ENCODE measurements around the gene STAT5B.
"Not testable (repeated sequence)": the region's sequence is repeated elsewhere in the genome, so short reads cannot be mapped to it uniquely, and the experiment has no call there.

STAT5B gene
- total RNA-seq: 475 to 532 (median 517) reads per million in 4 experiments

DNA sequence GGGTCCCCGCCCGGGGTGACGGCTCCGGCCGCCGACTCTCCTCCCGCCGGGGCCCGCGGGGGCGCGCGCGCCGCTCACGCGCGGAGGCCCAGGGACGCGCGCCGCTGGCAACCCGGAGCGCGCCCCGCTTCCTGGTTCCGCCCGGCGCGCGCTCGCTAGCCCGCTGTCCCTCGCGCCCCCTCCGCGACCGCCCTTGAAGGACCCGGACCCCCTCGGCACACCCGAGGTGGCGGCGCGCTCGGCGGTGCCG is at the start of gene STAT5B:
STAT5B (minus strand) TSS at position 33 of the 250 bp plus-strand sequence. CDS start 44,264 bp downstream, outside the sequence.
- peak; percentile 35 for DNase-seq

DNA sequence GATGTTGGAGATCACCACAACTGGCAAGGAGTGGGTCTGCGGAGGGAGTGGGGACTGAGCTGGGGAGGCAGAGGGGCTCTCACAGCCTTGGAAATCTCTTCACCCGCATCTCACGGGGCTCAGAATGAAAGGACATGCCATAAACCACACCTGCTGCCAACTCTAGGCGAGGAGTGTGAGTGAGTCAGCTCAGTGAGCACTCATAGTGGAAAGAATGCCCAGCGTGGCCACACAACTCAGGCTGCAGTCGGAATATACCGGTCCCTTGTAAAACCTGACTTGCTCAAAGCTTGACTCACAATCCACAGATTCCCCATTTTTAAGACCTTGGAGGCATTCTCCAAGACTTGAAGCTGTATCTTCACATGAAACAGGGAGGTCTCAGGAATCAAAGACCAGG is 48.8 kb upstream of the STAT5B start:
- no peak for DNase-seq

DNA sequence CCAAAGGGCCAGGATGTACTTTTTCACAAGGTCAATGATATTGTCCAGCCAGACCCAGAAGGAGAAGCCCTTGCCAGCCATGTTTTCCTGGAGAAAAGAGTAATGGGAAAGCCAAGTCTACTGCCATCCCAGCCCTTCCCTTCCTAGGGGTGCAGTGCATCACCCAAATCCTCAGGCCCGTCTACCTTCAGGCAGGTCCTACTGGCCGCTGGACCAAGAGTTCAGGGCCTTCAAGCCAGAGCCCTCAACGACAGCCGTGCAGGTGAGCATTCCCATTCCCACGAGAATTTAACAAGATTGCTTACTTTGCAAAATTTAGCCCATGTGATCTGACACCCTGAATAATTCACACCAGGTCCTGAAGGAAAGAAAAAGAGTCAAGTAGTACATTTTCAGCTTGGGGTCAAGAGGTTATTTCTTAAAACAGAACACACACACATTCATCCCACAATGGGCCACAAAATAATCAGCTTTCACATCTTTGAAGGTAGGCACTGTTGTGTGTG is 47.1 kb upstream of the STAT5B start:
- DNase-seq: no peak

DNA sequence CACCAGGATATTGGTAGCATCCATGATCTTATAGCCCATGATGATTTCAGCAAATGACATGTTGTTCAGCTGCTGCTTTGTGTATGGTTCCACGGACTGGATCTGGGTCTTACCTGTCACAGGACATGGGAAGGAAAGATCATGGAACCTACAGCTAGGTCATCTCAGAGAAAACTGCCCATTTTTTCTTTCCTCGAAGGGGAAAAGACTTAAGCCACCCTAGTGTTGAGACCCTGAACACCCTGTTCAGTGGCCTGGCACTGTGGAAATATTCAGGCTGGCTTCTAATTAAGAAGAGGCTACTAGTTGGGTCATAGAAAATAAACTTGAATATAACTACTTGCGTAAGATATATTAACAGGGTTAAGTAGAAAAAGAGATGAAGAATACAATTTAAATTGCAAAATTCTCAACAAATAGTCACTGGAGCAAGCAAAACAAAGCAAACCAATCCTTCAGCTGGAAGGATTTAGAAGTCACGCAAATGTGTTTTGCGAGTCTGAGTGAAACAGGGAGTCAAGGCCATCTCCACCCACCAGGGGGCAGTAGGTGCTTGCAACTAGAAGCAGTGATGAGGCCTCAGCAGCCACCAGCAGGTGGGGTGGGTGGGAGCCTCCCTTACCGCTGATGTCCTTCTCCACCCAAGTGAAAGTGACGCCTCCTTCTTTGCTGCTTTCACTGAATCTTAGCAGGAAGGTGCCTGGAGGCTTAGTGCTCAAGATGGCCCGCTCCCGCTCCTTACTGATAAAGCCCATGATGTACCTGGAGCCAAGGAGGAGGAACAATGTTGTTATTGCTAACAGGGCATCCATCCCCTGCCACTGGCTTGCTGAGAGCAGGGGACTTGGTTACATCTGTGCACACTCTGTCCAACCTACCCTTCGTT is 46.4 kb upstream of the STAT5B start:
- peak; percentile 91 for DNase-seq

DNA sequence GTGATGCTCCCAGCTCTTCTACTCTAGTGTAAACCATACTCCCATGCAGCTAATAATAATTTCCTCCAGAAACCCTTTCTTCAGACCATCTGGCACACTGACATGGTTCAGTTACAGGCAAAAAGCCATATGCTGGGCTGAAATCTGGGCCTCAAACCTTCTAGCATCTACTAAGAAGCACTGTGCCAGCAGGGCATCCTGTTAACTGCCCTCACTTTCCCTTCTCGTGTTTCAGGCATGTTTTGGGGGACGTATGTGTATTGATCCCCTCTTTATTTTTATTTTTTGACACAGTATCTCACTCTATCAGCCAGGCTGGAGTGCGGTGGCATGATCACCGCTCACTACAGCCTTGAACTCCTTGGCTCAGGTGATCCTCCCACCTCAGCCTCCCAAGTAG is 45.4 kb upstream of the STAT5B start:
- DNase-seq: no peak

DNA sequence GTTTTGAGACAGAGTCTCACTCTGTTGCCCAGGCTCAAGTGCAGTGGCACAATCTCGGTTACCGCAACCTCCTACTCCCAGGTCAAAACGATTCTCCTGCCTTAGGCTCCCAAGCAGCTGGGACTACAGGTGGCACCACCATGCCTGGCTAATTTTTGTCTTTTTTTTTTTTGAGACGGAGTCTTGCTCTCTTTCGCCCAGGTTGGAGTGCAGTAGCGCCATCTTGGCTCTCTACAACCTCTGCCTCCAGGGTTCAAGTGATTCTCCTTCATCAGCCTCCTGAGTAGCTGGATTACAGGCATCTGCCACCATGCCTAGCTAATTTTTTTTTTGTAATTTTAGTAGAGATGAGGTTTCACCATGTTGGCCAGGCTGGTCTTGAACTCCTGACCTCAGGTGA is 41.8 kb upstream of the STAT5B start:
- DNase-seq: not testable (repeated sequence)

DNA sequence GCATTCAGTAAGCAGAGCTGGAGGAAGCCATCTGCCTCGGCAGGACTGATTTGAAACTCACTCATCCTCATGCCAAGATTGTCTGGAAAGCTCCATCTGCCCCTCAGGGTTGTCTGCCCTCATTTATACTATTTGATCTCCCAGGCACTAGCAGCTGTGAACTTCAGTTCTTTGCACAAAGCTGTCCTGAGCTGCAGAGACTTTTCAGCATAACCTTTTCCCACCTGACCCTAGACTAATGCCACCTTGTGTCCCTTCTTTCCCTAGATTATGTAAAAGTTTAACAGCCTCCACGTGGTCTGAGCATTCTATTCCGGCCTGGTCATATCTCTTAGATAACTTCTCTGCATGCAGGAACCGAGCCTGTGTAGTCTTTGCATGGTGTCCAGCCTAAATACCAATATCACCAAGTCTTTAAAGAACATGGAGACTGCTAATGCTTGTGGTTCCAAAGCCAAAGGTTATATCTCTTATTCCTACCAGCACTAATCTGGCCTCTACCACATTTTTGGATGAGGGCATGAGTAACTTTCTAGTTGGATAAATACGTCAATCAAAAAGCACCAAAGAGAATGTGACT is 41.2 kb upstream of the STAT5B start:
- DNase-seq: no peak

DNA sequence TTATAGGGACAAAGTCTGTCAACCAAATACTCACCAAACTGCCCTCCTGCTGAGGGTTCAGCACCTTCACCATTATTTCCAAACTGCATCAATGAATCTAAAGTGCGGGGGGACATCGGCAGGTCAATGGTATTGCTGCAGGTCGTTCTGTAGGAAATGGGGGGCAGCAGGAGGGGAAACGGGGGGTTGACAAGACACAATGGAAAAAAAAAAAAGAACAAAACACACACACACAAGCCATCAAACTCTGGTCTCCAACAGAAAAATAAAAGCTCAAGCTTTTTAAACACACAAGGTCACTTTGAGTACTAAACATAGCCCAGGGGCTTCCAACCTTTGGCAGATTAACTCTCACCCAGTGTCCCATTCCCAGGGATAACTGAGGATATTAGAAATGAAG is 40.6 kb upstream of the STAT5B start:
- no peak for DNase-seq

DNA sequence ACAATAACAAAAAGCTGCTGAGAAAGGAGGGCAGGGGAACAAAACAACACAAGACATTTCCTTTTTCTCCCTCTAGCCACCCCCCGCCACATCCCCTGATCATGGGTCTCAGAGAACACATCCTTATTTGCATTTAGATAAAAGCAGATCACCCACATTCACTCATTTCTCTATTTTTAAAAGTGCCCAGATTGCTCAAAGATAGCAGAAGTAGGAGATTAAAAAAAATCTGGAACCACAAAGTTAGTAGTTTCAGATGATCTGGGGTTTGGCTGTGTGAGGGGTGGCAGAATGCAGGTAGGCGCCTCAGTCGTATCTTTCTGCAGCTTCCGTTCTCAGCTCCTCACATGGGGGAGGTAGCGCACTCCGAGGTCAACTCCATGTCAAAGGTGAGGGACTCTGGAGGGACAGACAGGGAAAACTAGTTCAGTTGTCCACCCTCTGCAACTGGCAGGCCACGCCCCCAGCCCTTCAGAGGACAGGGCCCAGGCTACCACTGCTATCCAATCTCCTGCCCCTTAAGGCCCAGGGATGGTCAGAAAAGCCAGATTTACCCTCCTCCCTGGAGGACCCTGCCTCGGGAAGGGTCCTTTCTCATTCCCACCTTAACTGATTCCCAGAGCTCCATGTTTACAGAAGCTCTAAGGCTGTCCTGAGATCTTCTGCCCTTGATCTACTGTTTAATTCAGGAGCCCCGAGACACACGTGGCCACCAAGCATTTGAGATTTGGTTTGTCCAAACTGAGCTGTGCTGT is 39.4 kb upstream of the STAT5B start:
- DNase-seq: no peak

DNA sequence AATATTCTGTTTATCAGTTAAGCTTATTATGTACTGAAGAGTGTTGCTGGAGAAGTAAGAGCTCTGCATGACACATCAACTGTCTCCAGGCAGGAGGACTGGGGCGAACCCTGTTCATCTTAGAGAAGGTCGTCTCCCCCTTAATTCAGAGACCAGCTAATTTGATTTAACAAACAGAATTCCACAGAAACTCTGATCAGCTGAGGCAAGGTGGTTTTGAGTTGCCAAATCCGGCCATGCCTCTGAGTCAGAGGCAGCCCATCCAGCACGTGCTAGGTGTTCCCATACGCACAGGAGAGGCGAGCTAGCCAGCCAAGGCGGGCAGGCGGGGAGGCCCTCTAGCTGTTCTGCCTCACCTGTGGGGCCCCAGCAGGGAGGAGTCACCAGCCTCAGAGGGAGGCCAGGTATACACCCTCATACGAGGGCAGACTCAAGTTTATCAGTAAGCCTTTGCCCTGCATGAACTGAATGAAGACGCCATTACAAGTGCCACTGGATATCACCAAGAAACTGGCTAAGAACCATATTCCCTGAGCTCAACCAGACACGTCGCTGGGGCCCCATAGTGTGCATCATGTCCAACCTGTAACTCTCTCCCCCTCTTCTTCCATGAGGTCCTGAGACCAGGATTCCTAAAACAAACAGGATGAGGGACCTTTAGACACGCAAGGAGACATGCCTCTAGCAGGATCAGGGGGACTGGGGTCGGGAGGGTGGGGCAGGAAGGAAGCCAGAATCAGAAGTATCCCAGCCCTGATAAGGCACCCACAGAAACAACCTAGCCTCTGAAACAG is 37.8 kb upstream of the STAT5B start:
- no peak for DNase-seq

DNA sequence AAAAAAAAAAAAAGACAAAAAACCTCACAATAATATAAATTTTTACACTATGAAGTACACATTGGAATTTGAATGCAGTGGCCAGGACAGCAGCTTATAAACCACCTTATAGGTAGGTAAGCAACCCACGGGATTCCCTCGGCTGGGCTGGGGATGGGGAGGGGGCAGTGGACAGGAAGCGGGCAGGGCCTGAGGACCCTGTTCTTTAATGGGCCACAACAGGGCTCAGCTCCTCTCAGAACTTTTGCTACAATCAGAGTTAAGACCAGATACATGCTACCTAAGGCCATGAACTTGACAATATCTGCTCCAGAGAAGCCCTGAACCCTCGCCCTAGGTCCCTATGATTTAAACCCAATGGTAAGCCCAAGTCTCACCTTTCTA is 37.2 kb upstream of the STAT5B start:
- no peak for DNase-seq

DNA sequence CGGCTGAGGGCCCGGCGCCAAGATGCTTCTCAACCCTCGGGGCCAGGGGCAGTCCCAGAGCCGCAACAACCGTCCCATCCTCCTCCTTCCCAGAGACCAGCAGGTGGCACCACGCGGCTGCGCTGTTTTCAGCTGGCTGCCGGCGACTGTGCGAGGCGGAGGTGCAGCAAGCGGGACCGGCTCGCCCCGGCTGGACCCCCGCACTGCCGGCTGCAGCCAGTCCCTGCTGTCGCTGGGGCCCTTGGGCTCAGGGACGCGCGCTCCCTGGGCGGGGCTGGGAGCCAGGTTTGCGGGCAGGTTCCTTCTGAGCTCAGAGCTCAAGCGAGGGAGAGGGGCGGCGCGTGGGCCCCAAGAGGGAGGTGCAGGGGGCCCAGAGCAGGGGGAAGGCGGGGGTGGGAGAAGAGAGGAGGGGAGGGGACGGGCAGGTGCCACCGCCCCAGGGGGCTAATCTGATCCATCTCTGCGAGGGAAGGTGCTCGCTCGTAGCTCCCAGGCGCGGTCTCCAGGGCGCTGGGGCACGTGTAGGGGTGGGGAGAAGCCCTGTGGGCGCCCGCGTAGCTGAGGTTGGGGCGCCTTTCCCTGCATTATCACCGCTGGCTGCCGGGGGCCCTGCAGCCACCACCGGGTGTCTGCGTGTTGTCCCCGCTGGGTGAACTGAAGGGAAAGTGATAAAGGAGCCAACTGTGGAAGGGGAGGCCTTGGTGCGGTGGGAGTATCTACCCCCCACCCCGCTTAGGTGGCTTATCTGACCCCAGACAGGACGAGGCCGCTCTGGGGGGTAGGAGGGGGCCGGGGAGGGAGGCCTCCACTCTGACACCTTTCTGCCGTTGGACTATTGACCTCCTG is 36.3 kb upstream of the STAT5B start:
- peak; percentile 67 for DNase-seq

DNA sequence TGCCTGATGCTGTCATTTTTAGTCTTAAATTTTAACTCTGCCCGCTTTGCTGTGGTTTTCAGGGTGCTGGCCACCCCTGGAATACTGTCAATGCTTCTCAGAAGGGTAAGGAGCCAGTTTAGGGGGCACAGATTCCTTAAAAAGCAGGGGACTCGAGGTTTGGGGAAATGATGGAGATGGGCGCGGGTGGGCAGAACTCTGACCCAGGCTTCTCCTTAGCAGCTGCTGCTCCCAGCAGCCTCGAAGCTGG is 35.8 kb upstream of the STAT5B start:
- no peak for DNase-seq

DNA sequence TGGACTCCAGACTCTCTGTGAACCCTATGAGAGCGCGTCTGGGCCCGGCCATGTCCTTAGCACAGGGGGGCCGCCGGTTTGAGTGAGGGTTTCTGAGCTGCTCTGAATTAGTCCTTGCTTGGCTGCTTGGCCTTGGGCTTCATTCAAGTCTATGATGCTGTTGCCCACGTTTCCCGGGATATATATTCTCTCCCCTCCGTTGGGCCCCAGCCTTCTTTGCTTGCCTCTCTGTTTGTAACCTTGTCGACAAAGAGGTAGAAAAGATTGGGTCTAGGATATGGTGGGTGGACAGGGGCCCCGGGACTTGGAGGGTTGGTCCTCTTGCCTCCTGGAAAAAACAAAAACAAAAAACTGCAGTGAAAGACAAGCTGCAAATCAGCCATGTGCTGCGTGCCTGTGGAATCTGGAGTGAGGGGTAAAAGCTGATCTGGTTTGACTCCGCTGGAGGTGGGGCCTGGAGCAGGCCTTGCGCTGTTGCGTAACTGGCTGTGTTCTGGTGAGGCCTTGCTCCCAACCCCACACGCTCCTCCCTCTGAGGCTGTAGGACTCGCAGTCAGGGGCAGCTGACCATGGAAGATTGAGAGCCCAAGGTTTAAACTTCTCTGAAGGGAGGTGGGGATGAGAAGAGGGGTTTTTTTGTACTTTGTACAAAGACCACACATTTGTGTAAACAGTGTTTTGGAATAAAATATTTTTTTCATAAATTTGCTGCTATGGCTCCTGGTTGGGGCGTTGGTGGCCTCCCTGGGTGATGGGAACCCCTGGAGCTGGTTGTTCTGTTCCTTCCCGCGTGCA is 35.2 kb upstream of the STAT5B start:
- DNase-seq: no peak

DNA sequence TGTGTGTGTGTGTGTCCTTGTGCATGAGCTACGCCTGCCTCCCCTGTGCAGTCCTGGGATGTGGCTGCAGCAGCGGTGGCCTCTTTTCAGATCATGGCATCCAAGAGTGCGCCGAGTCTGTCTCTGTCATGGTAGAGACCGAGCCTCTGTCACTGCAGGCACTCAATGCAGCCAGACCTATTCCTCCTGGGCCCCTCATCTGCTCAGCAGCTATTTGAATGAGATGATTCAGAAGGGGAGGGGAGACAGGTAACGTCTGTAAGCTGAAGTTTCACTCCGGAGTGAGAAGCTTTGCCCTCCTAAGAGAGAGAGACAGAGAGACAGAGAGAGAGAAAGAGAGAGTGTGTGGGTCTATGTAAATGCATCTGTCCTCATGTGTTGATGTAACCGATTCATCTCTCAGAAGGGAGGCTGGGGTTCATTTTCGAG is 34.6 kb upstream of the STAT5B start:
- no peak for DNase-seq

DNA sequence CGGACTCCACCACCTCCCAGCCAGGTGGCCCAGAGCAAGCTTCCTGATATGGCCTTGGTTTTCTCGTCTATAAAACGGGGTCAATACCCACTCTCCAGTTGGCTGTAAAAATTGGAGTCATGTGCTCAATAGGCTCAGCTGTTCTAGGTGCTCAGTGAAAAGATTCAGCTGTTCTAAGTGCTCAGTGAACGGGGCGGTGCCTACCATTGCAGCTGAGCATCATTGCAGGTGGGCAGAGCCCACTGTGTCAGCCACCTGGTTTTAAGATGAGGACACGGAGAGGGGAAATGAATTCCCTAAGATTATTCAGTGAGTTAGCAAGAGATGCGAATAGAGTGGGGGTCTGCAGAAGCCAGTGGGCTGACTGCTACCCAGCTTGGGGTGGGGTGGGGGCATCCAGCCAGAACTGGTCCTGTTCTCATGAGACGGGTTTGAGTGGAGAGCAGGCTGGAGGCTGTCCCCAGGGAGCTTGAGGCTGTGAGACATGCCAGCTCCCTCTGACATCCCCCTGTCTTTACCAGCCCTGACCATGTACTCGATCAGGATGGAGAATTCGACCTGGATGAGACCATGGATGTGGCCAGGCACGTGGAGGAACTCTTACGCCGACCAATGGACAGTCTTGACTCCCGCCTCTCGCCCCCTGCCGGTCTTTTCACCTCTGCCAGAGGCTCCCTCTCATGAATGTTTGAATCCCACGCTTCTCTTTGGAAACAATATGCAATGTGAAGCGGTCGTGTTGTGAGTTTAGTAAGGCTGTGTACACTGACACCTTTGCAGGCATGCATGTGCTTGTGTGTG is 34.0 kb upstream of the STAT5B start:
- DNase-seq: no peak

DNA sequence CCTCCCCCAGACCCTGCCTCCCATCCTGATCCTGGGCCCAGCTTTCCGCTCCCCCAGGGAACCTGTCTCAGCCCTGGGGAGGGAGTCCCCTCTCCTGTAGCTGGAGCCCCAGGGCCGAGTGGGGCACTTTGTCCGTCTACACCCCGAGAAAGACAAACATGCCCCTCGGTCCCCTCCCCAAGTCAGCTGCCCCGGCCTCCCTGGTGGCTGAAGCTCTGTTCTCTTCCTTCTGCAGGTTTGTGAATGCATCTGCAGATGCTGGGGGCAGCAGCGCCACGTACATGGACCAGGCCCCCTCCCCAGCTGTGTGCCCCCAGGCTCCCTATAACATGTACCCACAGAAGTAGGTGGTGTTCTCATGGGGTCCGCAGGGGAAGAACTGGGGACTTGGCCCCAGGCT is 33.0 kb upstream of the STAT5B start:
- no peak for DNase-seq

DNA sequence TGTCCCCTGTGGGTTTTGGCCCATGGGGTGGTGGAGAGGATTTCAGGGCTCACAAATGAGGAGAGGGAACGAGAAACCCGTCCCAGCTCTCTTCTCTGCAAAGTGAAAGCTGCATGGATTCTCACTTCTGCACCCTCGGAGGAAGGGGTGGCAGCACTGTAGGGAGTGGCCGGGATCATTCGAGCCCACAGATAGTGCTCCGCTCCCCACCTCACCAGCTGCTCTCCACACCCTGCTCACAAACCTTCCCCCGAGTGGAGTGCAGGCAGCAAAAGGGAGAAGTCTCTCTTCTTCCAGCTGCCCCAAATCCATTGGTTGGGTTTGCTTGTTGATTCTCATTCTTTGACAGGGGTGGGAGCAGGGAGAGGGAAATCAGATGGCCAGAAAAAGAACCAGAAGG is 32.3 kb upstream of the STAT5B start:
- DNase-seq: no peak

DNA sequence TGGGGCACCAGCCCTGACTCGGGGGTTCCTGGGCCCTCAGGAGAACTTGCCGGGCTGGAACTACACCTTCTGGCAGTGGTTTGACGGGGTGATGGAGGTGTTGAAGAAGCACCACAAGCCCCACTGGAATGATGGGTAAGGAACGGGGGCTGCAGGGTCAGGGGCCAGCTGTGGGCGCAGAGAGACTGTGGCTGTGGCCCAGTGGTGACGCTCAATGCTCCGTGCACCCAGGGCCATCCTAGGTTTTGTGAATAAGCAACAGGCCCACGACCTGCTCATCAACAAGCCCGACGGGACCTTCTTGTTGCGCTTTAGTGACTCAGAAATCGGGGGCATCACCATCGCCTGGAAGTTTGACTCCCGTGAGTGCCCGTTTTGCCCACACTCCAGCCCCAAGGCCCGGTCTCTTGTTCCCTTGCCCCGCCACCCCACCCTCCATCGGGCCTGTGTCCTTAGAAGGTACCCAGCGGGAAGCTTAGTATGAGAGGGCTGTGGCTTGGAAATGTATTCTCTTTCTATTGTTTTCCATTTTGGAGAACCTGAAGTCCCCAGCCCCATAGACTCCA is 31.3 kb upstream of the STAT5B start:
- DNase-seq: no peak

DNA sequence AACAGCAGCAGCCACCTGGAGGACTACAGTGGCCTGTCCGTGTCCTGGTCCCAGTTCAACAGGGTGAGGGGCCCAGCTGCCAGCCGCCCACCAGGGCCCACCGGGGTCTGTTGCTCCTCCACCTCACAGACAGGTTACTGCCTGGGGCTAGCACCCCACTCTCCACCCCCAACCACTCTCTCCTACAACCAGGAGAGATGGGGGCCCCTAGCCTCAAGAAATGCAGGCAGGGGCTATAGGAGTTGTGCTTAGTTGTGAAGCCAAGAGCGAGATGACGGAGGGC is 30.1 kb upstream of the STAT5B start:
- DNase-seq: no peak
